ENCODE results near the gene RAB3IP. TPM values are rescaled to one million over a fixed set of nuclear protein-coding genes. Genes with fewer than 3 reads are reported as not detected.

The RAB3IP gene
- total and polyA plus RNA-seq, 2 donors = 22.8 to 25.8 TPM

- H3K4me3 ChIP-seq (ENCODE audit: low read length in 2 of 2) = no peak overlapping the region
- whole genome bisulfite sequencing = 98% methylated on average over 9 of the region's 9 CpGs
- no peaks in the 10 kb centered on the region for H3K27me3 ChIP-seq (ENCODE audit: control insufficient read depth in 2 of 2, insufficient read depth in 1 of 2, low read length in 1 of 2)
- no peak for DNase-seq (ENCODE audit: low read depth in 6 of 9, low spot score in 9 of 9)
- H3K4me1 ChIP-seq (ENCODE audit: control insufficient read depth in 2 of 2, insufficient read depth in 2 of 2, low read length in 2 of 2) = no peaks in the 10 kb centered on the region
- H3K9me3 ChIP-seq (ENCODE audit: control insufficient read depth in 2 of 2, insufficient read depth in 1 of 2, low read length in 1 of 2) = no peaks in the 10 kb centered on the region
- H3K27ac ChIP-seq (ENCODE audit: low read depth in 1 of 2, low read length in 1 of 2) = no peak overlapping the region
- H3K36me3 ChIP-seq (ENCODE audit: control insufficient read depth in 2 of 2, insufficient read depth in 2 of 2, low read length in 1 of 2) = no peaks in the 10 kb centered on the region
Measured at GRCh38 chr12:69868695-69869094, 130.0 kb downstream of the RAB3IP start.

DNA sequence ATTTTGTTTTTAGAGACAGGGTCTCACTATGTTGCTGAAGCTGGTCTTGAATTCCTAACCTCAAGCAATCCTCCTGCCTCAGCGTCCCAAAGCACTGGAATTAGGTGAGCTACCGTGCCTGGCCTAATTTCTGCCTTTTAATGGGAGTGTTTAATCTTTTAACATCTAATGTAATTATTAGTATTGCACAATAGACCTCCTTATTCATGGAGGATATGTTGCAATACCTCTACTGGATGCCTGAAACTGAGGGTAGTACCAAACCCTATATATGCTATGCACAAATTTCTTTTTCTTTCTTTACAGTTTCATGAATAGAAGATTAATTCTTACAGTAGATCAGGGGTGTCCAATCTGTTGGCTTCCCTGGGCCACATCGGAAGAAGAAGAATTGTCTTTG lies 134.1 kb downstream of the RAB3IP start:
- no peaks in the 10 kb centered on the region for H3K4me1 ChIP-seq (ENCODE audit: control insufficient read depth in 2 of 2, insufficient read depth in 2 of 2, low read length in 2 of 2)
- no peaks in the 10 kb centered on the region for H3K36me3 ChIP-seq (ENCODE audit: control insufficient read depth in 2 of 2, insufficient read depth in 2 of 2, low read length in 1 of 2)
- H3K27me3 ChIP-seq (ENCODE audit: control insufficient read depth in 2 of 2, insufficient read depth in 1 of 2, low read length in 1 of 2) = no peaks in the 10 kb centered on the region
- DNase-seq (ENCODE audit: low read depth in 6 of 9, low spot score in 9 of 9) = no peak
- 60% methylated on average over 3 of the region's 3 CpGs for WGBS
- no peak overlapping the region for H3K27ac ChIP-seq (ENCODE audit: low read depth in 1 of 2, low read length in 1 of 2)
- no peak overlapping the region for H3K4me3 ChIP-seq (ENCODE audit: low read length in 2 of 2)
- H3K9me3 ChIP-seq (ENCODE audit: control insufficient read depth in 2 of 2, insufficient read depth in 1 of 2, low read length in 1 of 2) = no peaks in the 10 kb centered on the region

Other genes starting within 250 kb of the RAB3IP start
- 270 TPM for gene CCT2, start 153.4 kb upstream of the RAB3IP start, total RNA-seq
- gene CCT2, start 153.4 kb upstream of the RAB3IP start, polyA plus RNA-seq = 126 TPM
- gene LRRC10, start 128.0 kb upstream of the RAB3IP start, total RNA-seq = 0.05 TPM
- gene LRRC10, start 128.0 kb upstream of the RAB3IP start, polyA plus RNA-seq = 0.05 TPM
- 4.1 TPM for gene BEST3, start 39.6 kb upstream of the RAB3IP start, total RNA-seq
- 2.7 TPM for gene BEST3, start 39.6 kb upstream of the RAB3IP start, polyA plus RNA-seq
- 0.28 TPM for gene MYRFL, start 86.4 kb downstream of the RAB3IP start, total RNA-seq
- 0.59 TPM for gene MYRFL, start 86.4 kb downstream of the RAB3IP start, polyA plus RNA-seq

Data from thymus (tissue), 11 donors.